Measurements from ENCODE around the gene CCNL2.

DNA sequence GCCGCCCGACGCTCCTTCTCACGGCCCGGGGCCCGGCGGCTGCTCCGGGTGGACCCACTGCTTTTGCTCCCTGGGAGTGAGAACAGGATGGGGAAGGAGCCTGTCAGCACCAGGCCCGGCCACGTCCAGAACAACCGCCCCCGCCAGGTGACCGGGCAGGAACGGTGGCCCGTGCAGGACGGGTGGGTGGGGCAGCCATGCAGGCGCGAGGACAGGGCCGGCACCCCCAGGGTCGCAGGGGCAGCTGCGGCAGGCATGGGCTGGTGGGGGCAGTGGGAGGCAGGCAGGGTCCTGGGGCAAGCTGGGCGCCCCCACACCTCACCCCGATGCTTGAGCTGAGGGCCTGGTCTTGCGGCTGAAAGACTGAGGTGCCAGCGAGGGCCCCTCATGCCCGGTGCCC is 62.7 kb downstream of the CCNL2 start:
- TF ChIP-seq EZH2 (IDR thresholded peaks at IDR 0.05; ENCODE audit: low read depth, unreplicated experiment), result no peak
- TF ChIP-seq, protein P1, sequence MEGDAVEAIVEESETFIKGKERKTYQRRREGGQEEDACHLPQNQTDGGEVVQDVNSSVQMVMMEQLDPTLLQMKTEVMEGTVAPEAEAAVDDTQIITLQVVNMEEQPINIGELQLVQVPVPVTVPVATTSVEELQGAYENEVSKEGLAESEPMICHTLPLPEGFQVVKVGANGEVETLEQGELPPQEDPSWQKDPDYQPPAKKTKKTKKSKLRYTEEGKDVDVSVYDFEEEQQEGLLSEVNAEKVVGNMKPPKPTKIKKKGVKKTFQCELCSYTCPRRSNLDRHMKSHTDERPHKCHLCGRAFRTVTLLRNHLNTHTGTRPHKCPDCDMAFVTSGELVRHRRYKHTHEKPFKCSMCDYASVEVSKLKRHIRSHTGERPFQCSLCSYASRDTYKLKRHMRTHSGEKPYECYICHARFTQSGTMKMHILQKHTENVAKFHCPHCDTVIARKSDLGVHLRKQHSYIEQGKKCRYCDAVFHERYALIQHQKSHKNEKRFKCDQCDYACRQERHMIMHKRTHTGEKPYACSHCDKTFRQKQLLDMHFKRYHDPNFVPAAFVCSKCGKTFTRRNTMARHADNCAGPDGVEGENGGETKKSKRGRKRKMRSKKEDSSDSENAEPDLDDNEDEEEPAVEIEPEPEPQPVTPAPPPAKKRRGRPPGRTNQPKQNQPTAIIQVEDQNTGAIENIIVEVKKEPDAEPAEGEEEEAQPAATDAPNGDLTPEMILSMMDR (conservative IDR thresholded peaks at IDR 0.05; ENCODE audit: low read depth in 2 of 2), result no peak
- TF ChIP-seq, protein P2, sequence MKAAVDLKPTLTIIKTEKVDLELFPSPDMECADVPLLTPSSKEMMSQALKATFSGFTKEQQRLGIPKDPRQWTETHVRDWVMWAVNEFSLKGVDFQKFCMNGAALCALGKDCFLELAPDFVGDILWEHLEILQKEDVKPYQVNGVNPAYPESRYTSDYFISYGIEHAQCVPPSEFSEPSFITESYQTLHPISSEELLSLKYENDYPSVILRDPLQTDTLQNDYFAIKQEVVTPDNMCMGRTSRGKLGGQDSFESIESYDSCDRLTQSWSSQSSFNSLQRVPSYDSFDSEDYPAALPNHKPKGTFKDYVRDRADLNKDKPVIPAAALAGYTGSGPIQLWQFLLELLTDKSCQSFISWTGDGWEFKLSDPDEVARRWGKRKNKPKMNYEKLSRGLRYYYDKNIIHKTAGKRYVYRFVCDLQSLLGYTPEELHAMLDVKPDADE (IDR thresholded peaks at IDR 0.05), result no peak
- TF ChIP-seq CREB1 (CRISPR knock-in tag; IDR thresholded peaks at IDR 0.05; ENCODE audit: low read depth), result no peak
- TF ChIP-seq, protein P3, sequence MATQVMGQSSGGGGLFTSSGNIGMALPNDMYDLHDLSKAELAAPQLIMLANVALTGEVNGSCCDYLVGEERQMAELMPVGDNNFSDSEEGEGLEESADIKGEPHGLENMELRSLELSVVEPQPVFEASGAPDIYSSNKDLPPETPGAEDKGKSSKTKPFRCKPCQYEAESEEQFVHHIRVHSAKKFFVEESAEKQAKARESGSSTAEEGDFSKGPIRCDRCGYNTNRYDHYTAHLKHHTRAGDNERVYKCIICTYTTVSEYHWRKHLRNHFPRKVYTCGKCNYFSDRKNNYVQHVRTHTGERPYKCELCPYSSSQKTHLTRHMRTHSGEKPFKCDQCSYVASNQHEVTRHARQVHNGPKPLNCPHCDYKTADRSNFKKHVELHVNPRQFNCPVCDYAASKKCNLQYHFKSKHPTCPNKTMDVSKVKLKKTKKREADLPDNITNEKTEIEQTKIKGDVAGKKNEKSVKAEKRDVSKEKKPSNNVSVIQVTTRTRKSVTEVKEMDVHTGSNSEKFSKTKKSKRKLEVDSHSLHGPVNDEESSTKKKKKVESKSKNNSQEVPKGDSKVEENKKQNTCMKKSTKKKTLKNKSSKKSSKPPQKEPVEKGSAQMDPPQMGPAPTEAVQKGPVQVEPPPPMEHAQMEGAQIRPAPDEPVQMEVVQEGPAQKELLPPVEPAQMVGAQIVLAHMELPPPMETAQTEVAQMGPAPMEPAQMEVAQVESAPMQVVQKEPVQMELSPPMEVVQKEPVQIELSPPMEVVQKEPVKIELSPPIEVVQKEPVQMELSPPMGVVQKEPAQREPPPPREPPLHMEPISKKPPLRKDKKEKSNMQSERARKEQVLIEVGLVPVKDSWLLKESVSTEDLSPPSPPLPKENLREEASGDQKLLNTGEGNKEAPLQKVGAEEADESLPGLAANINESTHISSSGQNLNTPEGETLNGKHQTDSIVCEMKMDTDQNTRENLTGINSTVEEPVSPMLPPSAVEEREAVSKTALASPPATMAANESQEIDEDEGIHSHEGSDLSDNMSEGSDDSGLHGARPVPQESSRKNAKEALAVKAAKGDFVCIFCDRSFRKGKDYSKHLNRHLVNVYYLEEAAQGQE (IDR thresholded peaks at IDR 0.05; ENCODE audit: unreplicated experiment), result no peak
- TF ChIP-seq, protein P4, sequence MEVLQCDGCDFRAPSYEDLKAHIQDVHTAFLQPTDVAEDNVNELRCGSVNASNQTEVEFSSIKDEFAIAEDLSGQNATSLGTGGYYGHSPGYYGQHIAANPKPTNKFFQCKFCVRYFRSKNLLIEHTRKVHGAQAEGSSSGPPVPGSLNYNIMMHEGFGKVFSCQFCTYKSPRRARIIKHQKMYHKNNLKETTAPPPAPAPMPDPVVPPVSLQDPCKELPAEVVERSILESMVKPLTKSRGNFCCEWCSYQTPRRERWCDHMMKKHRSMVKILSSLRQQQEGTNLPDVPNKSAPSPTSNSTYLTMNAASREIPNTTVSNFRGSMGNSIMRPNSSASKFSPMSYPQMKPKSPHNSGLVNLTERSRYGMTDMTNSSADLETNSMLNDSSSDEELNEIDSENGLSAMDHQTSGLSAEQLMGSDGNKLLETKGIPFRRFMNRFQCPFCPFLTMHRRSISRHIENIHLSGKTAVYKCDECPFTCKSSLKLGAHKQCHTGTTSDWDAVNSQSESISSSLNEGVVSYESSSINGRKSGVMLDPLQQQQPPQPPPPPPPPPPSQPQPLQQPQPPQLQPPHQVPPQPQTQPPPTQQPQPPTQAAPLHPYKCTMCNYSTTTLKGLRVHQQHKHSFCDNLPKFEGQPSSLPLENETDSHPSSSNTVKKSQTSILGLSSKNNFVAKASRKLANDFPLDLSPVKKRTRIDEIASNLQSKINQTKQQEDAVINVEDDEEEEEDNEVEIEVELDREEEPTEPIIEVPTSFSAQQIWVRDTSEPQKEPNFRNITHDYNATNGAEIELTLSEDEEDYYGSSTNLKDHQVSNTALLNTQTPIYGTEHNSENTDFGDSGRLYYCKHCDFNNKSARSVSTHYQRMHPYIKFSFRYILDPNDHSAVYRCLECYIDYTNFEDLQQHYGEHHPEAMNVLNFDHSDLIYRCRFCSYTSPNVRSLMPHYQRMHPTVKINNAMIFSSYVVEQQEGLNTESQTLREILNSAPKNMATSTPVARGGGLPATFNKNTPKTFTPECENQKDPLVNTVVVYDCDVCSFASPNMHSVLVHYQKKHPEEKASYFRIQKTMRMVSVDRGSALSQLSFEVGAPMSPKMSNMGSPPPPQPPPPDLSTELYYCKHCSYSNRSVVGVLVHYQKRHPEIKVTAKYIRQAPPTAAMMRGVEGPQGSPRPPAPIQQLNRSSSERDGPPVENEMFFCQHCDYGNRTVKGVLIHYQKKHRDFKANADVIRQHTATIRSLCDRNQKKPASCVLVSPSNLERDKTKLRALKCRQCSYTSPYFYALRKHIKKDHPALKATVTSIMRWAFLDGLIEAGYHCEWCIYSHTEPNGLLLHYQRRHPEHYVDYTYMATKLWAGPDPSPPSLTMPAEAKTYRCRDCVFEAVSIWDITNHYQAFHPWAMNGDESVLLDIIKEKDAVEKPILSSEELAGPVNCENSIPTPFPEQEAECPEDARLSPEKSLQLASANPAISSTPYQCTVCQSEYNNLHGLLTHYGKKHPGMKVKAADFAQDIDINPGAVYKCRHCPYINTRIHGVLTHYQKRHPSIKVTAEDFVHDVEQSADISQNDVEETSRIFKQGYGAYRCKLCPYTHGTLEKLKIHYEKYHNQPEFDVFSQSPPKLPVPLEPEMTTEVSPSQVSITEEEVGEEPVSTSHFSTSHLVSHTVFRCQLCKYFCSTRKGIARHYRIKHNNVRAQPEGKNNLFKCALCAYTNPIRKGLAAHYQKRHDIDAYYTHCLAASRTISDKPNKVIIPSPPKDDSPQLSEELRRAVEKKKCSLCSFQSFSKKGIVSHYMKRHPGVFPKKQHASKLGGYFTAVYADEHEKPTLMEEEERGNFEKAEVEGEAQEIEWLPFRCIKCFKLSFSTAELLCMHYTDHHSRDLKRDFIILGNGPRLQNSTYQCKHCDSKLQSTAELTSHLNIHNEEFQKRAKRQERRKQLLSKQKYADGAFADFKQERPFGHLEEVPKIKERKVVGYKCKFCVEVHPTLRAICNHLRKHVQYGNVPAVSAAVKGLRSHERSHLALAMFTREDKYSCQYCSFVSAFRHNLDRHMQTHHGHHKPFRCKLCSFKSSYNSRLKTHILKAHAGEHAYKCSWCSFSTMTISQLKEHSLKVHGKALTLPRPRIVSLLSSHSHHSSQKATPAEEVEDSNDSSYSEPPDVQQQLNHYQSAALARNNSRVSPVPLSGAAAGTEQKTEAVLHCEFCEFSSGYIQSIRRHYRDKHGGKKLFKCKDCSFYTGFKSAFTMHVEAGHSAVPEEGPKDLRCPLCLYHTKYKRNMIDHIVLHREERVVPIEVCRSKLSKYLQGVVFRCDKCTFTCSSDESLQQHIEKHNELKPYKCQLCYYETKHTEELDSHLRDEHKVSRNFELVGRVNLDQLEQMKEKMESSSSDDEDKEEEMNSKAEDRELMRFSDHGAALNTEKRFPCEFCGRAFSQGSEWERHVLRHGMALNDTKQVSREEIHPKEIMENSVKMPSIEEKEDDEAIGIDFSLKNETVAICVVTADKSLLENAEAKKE (CRISPR knock-in tag; IDR thresholded peaks at IDR 0.05), result no peak
- no peak for TF ChIP-seq POLR2AphosphoS5 (IDR thresholded peaks at IDR 0.05; ENCODE audit: low read depth)
